A673 (cell line): ENCODE data around the gene UBE2E2.

Source experiments
- EZH2 ChIP-seq: fragments of 200-600 bp; sonication (generic); IDR thresholded peaks from 2 replicates; pipeline ENCODE4 v1.6.1; 2017; ENCODE audit warnings: borderline replicate concordance, low read depth, mild to moderate bottlenecking, mixed read lengths, antibody characterized with exemption, low read length; ENCODE audit not compliant: poor library complexity, severe bottlenecking
- TF ChIP-seq, protein P1 (sequence below): fragments of 300-800, 200-600 bp; sonication (generic); conservative IDR thresholded peaks from 2 replicates; pipeline ENCODE4 v1.5.1; 2017; ENCODE audit warnings: low read depth, mild to moderate bottlenecking, antibody characterized with exemption, low read length, moderate library complexity, mixed read lengths

DNA sequence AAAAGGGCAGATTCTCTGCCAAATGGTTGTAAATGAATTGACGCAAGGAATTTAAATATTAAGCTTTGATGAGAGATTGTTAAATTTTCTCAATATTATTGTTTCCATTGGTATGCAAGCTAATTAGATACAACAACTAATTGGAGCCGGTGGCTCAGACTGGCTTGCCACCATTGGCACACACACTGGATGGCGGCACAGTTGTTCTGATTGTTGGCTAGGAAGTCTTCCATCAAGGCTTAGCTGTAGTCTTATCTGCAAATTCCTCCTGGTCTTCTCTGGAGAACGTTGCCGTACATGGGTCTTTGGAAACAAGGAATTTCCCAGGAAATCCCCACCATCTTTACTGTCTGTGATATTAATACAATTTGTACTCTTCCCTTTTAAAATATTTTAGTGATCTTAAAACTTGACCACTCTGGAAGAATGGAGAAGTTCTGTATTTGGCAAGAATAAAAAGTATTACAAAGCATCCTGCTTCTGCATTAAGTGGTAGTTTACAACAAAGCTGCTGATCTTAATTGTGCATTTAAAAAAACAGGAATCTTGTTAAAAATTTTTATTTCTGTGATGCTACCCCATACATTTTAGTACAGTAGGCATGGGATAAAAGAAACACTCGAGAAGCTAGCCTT lies 126.5 kb downstream of the UBE2E2 start:
- TF ChIP-seq, protein P1, sequence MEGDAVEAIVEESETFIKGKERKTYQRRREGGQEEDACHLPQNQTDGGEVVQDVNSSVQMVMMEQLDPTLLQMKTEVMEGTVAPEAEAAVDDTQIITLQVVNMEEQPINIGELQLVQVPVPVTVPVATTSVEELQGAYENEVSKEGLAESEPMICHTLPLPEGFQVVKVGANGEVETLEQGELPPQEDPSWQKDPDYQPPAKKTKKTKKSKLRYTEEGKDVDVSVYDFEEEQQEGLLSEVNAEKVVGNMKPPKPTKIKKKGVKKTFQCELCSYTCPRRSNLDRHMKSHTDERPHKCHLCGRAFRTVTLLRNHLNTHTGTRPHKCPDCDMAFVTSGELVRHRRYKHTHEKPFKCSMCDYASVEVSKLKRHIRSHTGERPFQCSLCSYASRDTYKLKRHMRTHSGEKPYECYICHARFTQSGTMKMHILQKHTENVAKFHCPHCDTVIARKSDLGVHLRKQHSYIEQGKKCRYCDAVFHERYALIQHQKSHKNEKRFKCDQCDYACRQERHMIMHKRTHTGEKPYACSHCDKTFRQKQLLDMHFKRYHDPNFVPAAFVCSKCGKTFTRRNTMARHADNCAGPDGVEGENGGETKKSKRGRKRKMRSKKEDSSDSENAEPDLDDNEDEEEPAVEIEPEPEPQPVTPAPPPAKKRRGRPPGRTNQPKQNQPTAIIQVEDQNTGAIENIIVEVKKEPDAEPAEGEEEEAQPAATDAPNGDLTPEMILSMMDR: no peak
- no peak for TF ChIP-seq EZH2
